GM19023 (cell line): Measurements from ENCODE around the gene POMGNT2.
"Not testable (repeated sequence)": the region's sequence is repeated elsewhere in the genome, so short reads cannot be mapped to it uniquely, and the experiment has no call there.

Experiments used
- ATAC-seq: cut with Tn5 transposase; IDR thresholded peaks from one replicate; pipeline ENCODE4 v1.9.1; 2021; ENCODE audit warnings: mild to moderate bottlenecking, moderate library complexity; ENCODE audit not compliant: unreplicated experiment

The POMGNT2 gene

GRCh38 chr3:43077261-43077660 is 28.6 kb downstream of the POMGNT2 start:
- ATAC-seq: no peak

GRCh38 chr3:43076857-43077256 is 29.0 kb downstream of the POMGNT2 start:
- no peak for ATAC-seq

- ATAC-seq: no peak
Measured at GRCh38 chr3:43075904-43076661, 29.8 kb downstream of the POMGNT2 start.

- ATAC-seq: no peak
Measured at GRCh38 chr3:43074901-43075689, 30.8 kb downstream of the POMGNT2 start.

GRCh38 chr3:43074482-43074881 is 31.4 kb downstream of the POMGNT2 start:
- ATAC-seq: no peak

GRCh38 chr3:43073836-43074220 is 32.1 kb downstream of the POMGNT2 start:
- no peak for ATAC-seq

- ATAC-seq: no peak
Measured at GRCh38 chr3:43073116-43073835, 32.6 kb downstream of the POMGNT2 start.

GRCh38 chr3:43072361-43072760 is 33.5 kb downstream of the POMGNT2 start:
- ATAC-seq: no peak

- ATAC-seq: no peak
Measured at GRCh38 chr3:43071313-43071893, 34.5 kb downstream of the POMGNT2 start.

- not testable (repeated sequence) for ATAC-seq
Measured at GRCh38 chr3:43070670-43071069, 35.2 kb downstream of the POMGNT2 start.

- no peak for ATAC-seq
Measured at GRCh38 chr3:43063114-43063513, 42.8 kb downstream of the POMGNT2 start.

GRCh38 chr3:43062564-43063040 is 43.3 kb downstream of the POMGNT2 start:
- ATAC-seq: no peak

GRCh38 chr3:43062040-43062563 is 43.8 kb downstream of the POMGNT2 start:
- no peak for ATAC-seq

GRCh38 chr3:43061101-43061895 is 44.6 kb downstream of the POMGNT2 start:
- no peak for ATAC-seq

GRCh38 chr3:43059456-43059855 is 46.4 kb downstream of the POMGNT2 start:
- ATAC-seq: no peak

- no peak for ATAC-seq
Measured at GRCh38 chr3:43055806-43056770, 49.8 kb downstream of the POMGNT2 start.

GRCh38 chr3:43055393-43055792 is 50.5 kb downstream of the POMGNT2 start:
- ATAC-seq: no peak

GRCh38 chr3:43054754-43055153 is 51.1 kb downstream of the POMGNT2 start:
- ATAC-seq: no peak

GRCh38 chr3:43053291-43053690 is 52.6 kb downstream of the POMGNT2 start:
- ATAC-seq: no peak
